Liver (tissue), 9 donors: ENCODE results near the gene RAB5B. TPM values are rescaled to one million over a fixed set of nuclear protein-coding genes. Genes with fewer than 3 reads are reported as not detected.

Experiments used
- DNase-seq: peaks from one replicate; pipeline ENCODE4 v3.0.0-alpha.2; 2017; ENCODE audit warnings: low spot score
- H3K27ac ChIP-seq, 2 donors: one replicate each; pipeline ENCODE4 v1.7.0; 2013; ENCODE audit warnings: inconsistent platforms in 2 of 2, low read length in 2 of 2, control low read depth in 1 of 2, low read depth in 1 of 2, mild to moderate bottlenecking in 1 of 2
- H3K27me3 ChIP-seq, 4 donors: one replicate each; pipeline versions ENCODE4 v1.6.1 to v1.7.0; 2013; ENCODE audit warnings: low read length in 3 of 4, inconsistent platforms in 1 of 4, mild to moderate bottlenecking in 1 of 4, moderate library complexity in 1 of 4; ENCODE audit not compliant: control insufficient read depth in 4 of 4, insufficient read depth in 4 of 4
- H3K36me3 ChIP-seq, 4 donors: one replicate each; pipeline versions ENCODE4 v1.6.1 to v1.7.0; 2013; ENCODE audit warnings: low read length in 3 of 4, mild to moderate bottlenecking in 3 of 4, low read depth in 1 of 4, moderate library complexity in 1 of 4; ENCODE audit not compliant: control insufficient read depth in 4 of 4, insufficient read depth in 3 of 4
- H3K4me1 ChIP-seq, 4 donors: one replicate each; pipeline versions ENCODE4 v1.6.1 to v1.7.0; 2013; ENCODE audit warnings: low read length in 3 of 4, mild to moderate bottlenecking in 3 of 4, moderate library complexity in 1 of 4; ENCODE audit not compliant: control insufficient read depth in 4 of 4, insufficient read depth in 4 of 4
- H3K4me3 ChIP-seq, 3 donors: one replicate each; pipeline versions ENCODE4 v1.6.1 to v1.7.0; 2013; ENCODE audit warnings: low read length in 3 of 3, control low read depth in 1 of 3, low read depth in 1 of 3, mild to moderate bottlenecking in 1 of 3
- H3K9ac ChIP-seq, 2 donors: one replicate each; pipeline ENCODE4 v1.7.0; 2013; ENCODE audit warnings: low read length in 2 of 2, mild to moderate bottlenecking in 2 of 2, moderate library complexity in 2 of 2, control low read depth in 1 of 2, low read depth in 1 of 2
- H3K9me3 ChIP-seq, 4 donors: one replicate each; pipeline versions ENCODE4 v1.6.1 to v1.7.0; 2013; ENCODE audit warnings: low read length in 3 of 4; ENCODE audit not compliant: control insufficient read depth in 4 of 4
- EGR1 ChIP-seq, 2 donors: IDR thresholded peaks; 2 replicates each; pipeline ENCODE4 v1.6.1; 2016 to 2018; ENCODE audit warnings: antibody characterized with exemption in 2 of 2, low read depth in 2 of 2
- FOXA1 ChIP-seq: IDR thresholded peaks from 2 replicates; pipeline ENCODE4 v1.6.1; 2016; ENCODE audit warnings: antibody characterized with exemption
- FOXA2 ChIP-seq: IDR thresholded peaks from 2 replicates; pipeline ENCODE4 v1.6.1; 2016; ENCODE audit warnings: antibody characterized with exemption
- GABPA ChIP-seq, 2 donors: IDR thresholded peaks in 1 of 2; conservative IDR thresholded peaks in 1 of 2; 2 replicates each; pipeline ENCODE4 v1.6.1; 2016; ENCODE audit warnings: antibody characterized with exemption in 2 of 2, mild to moderate bottlenecking in 1 of 2, moderate library complexity in 1 of 2
- HNF4A ChIP-seq, 2 donors: conservative IDR thresholded peaks; 2 replicates each; pipeline ENCODE4 v1.6.1; 2016; ENCODE audit warnings: antibody characterized with exemption in 2 of 2, mild to moderate bottlenecking in 2 of 2
- HNF4G ChIP-seq: IDR thresholded peaks from 2 replicates; pipeline ENCODE4 v1.6.1; 2016; ENCODE audit warnings: antibody characterized with exemption
- JUND ChIP-seq, 2 donors: IDR thresholded peaks; 2 replicates each; pipeline ENCODE4 v1.6.1; 2016; ENCODE audit warnings: antibody characterized with exemption in 2 of 2
- NR2F2 ChIP-seq: IDR thresholded peaks from 2 replicates; pipeline ENCODE4 v1.6.1; 2016; ENCODE audit warnings: antibody characterized with exemption
- RAD21 ChIP-seq, 2 donors: IDR thresholded peaks; 2 replicates each; pipeline ENCODE4 v1.6.1; 2016; ENCODE audit warnings: antibody characterized with exemption in 2 of 2, mild to moderate bottlenecking in 2 of 2
- RXRA ChIP-seq, 2 donors: IDR thresholded peaks; 2 replicates each; pipeline ENCODE4 v1.6.1; 2017 to 2018; ENCODE audit warnings: antibody characterized with exemption in 2 of 2, mild to moderate bottlenecking in 1 of 2
- SP1 ChIP-seq: IDR thresholded peaks from 2 replicates; pipeline ENCODE4 v1.6.1; 2018; ENCODE audit warnings: antibody characterized with exemption, mild to moderate bottlenecking
- TAF1 ChIP-seq: conservative IDR thresholded peaks from 2 replicates; pipeline ENCODE4 v1.6.1; 2016; ENCODE audit warnings: antibody characterized with exemption, mild to moderate bottlenecking
- YY1 ChIP-seq: IDR thresholded peaks from 2 replicates; pipeline ENCODE4 v1.6.1; 2016; ENCODE audit warnings: antibody characterized with exemption, mild to moderate bottlenecking
- polyA plus RNA-seq, 2 donors: library from polyadenylated mRNA; stranded (reverse) in 1 of 2; unstranded in 1 of 2; fragments of 200-250 nt in 1 of 2; fragments of >200 nt in 1 of 2; fragmentation: Nextera tagmentation in 1 of 2; extraction: Ambion mirVana in 1 of 2; gene quantifications; one replicate each; pipeline versions ENCODE4 v1.2.1 to v1.2.3, GENCODE V29; 2013 to 2015
- total RNA-seq, 2 donors: library from RNA; depleted of rRNA; stranded (reverse); fragments of >200 nt; gene quantifications; one replicate each; pipeline ENCODE4 v1.2.3, GENCODE V29; 2014
- TF ChIP-seq, protein P1 (sequence below): IDR thresholded peaks from 2 replicates; pipeline ENCODE4 v1.6.1; 2016; ENCODE audit warnings: antibody characterized with exemption
- TF ChIP-seq, protein P2 (sequence below): fragments of 150-350 bp; IDR thresholded peaks from 2 replicates; pipeline ENCODE4 v1.5.1; 2017; ENCODE audit warnings: improper control_type of control experiment, low read depth, low read length; ENCODE audit not compliant: missing input control
- TF ChIP-seq, protein P3 (sequence below): IDR thresholded peaks from 2 replicates; pipeline ENCODE4 v1.6.1; 2016; ENCODE audit warnings: antibody characterized with exemption
- TF ChIP-seq, protein P4 (sequence below): IDR thresholded peaks from 2 replicates; pipeline ENCODE4 v1.6.1; 2016; ENCODE audit warnings: antibody characterized with exemption
- TF ChIP-seq, protein P5 (sequence below): IDR thresholded peaks from 2 replicates; pipeline ENCODE4 v1.6.1; 2016; ENCODE audit warnings: antibody characterized with exemption, mild to moderate bottlenecking
- donor health status: healthy.
- donor health status: healthy.
- donor health status: healthy.
- donor health status: healthy.
- donor health status: healthy.

RAB5B gene
- total and polyA plus RNA-seq, 4 donors: 20.7 to 44.0 (median 38.4) TPM

DNA sequence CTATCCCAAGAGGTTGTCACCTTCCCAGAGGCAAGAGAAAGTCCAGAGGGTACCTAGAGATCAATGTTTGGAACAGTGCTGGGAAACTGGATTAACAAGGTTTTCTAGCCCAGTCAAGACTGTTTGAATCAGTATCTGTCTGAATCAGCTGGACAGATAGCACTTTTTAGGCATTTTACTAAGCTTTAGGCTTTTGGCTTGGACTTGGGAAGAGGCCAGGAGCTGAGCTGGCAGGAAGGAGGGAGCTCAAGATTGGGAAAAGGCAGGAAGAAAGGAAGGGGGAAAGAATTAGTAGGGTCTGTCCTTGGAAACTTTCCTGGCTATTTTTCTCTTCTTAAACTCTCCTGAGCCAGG is 55.3 kb downstream of the RAB5B start:
- peak overlapping the region in 1 of 2 donors; percentile 52 for H3K27ac ChIP-seq
- TF ChIP-seq FOXA2 (no peak), NR2F2 (no peak), TAF1 (no peak), EGR1 (IDR thresholded peaks at IDR 0.05; ENCODE audit: low read depth in 2 of 2) (no peak), HNF4G (no peak), RAD21 (IDR thresholded peaks at IDR 0.05) (no peak), YY1 (no peak), GABPA (IDR thresholded peaks at IDR 0.05 in 1 of 2, conservative IDR thresholded peaks at IDR 0.05 in 1 of 2) (no peak), FOXA1 (no peak), SP1 (no peak), HNF4A (conservative IDR thresholded peaks at IDR 0.05) (no peak), JUND (IDR thresholded peaks at IDR 0.05) (no peak), RXRA (IDR thresholded peaks at IDR 0.05) (no peak)
- TF ChIP-seq, protein P1, sequence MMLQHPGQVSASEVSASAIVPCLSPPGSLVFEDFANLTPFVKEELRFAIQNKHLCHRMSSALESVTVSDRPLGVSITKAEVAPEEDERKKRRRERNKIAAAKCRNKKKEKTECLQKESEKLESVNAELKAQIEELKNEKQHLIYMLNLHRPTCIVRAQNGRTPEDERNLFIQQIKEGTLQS: no peak
- TF ChIP-seq, protein P2, sequence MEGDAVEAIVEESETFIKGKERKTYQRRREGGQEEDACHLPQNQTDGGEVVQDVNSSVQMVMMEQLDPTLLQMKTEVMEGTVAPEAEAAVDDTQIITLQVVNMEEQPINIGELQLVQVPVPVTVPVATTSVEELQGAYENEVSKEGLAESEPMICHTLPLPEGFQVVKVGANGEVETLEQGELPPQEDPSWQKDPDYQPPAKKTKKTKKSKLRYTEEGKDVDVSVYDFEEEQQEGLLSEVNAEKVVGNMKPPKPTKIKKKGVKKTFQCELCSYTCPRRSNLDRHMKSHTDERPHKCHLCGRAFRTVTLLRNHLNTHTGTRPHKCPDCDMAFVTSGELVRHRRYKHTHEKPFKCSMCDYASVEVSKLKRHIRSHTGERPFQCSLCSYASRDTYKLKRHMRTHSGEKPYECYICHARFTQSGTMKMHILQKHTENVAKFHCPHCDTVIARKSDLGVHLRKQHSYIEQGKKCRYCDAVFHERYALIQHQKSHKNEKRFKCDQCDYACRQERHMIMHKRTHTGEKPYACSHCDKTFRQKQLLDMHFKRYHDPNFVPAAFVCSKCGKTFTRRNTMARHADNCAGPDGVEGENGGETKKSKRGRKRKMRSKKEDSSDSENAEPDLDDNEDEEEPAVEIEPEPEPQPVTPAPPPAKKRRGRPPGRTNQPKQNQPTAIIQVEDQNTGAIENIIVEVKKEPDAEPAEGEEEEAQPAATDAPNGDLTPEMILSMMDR: no peak
- TF ChIP-seq, protein P3, sequence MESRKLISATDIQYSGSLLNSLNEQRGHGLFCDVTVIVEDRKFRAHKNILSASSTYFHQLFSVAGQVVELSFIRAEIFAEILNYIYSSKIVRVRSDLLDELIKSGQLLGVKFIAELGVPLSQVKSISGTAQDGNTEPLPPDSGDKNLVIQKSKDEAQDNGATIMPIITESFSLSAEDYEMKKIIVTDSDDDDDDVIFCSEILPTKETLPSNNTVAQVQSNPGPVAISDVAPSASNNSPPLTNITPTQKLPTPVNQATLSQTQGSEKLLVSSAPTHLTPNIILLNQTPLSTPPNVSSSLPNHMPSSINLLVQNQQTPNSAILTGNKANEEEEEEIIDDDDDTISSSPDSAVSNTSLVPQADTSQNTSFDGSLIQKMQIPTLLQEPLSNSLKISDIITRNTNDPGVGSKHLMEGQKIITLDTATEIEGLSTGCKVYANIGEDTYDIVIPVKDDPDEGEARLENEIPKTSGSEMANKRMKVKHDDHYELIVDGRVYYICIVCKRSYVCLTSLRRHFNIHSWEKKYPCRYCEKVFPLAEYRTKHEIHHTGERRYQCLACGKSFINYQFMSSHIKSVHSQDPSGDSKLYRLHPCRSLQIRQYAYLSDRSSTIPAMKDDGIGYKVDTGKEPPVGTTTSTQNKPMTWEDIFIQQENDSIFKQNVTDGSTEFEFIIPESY: no peak
- TF ChIP-seq, protein P4, sequence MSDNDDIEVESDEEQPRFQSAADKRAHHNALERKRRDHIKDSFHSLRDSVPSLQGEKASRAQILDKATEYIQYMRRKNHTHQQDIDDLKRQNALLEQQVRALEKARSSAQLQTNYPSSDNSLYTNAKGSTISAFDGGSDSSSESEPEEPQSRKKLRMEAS: no peak
- TF ChIP-seq, protein P5, sequence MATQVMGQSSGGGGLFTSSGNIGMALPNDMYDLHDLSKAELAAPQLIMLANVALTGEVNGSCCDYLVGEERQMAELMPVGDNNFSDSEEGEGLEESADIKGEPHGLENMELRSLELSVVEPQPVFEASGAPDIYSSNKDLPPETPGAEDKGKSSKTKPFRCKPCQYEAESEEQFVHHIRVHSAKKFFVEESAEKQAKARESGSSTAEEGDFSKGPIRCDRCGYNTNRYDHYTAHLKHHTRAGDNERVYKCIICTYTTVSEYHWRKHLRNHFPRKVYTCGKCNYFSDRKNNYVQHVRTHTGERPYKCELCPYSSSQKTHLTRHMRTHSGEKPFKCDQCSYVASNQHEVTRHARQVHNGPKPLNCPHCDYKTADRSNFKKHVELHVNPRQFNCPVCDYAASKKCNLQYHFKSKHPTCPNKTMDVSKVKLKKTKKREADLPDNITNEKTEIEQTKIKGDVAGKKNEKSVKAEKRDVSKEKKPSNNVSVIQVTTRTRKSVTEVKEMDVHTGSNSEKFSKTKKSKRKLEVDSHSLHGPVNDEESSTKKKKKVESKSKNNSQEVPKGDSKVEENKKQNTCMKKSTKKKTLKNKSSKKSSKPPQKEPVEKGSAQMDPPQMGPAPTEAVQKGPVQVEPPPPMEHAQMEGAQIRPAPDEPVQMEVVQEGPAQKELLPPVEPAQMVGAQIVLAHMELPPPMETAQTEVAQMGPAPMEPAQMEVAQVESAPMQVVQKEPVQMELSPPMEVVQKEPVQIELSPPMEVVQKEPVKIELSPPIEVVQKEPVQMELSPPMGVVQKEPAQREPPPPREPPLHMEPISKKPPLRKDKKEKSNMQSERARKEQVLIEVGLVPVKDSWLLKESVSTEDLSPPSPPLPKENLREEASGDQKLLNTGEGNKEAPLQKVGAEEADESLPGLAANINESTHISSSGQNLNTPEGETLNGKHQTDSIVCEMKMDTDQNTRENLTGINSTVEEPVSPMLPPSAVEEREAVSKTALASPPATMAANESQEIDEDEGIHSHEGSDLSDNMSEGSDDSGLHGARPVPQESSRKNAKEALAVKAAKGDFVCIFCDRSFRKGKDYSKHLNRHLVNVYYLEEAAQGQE: no peak

More for the DNA sequence above, 55.3 kb downstream of the RAB5B start:
- Histone ChIP-seq H3K4me3 (no peak overlapping the region), H3K27me3 (no peaks in the 10 kb centered on the region), H3K9ac (peak overlapping the region in 1 of 2 donors; percentile 36), H3K4me1 (peaks cover 0 to 15% (median 12%) of the 10 kb centered on the region in 4 donors), H3K36me3 (peaks cover 0 to 8% (median 0%) of the 10 kb centered on the region in 4 donors), H3K9me3 (no peaks in the 10 kb centered on the region)
- no peak for DNase-seq
